HG02571 (cell line): ENCODE results near the gene CCL3.
"Not testable (repeated sequence)": the region's sequence is repeated elsewhere in the genome, so short reads cannot be mapped to it uniquely, and the experiment has no call there.

ENCODE experiments used
- ATAC-seq: cut with Tn5 transposase; IDR thresholded peaks from one replicate; pipeline ENCODE4 v1.9.1; 2021; ENCODE audit warnings: mild to moderate bottlenecking, moderate library complexity; ENCODE audit not compliant: unreplicated experiment

Gene CCL3

DNA sequence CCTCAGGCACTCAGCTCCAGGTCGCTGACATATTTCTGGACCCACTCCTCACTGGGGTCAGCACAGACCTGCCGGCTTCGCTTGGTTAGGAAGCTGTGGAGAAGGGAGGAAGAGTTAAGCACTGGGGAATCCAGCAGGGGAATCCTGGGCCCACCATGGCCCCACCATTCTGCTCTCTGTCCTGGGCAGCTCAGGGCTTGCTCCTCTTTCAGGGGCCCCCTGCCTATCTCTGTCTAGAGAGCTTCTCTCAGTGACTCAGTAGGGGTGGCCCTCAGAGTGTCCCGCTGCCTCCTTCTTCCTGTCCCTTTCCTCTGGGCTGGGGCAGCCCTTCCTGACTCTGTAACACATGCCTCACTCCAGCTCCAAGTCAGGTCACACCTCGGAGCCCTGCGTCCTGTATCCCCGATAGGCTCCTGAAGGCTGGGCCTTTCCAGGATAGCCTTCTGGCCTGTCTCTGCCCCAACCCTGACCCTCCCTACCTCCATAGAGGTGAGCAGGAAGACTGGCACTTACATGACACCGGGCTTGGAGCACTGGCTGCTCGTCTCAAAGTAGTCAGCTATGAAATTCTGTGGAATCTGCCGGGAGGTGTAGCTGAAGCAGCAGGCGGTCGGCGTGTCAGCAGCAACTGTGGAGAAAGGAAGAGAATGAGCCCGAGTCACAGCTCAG, 1.1 kb downstream of the CCL3 start:
- ATAC-seq, result no peak

DNA sequence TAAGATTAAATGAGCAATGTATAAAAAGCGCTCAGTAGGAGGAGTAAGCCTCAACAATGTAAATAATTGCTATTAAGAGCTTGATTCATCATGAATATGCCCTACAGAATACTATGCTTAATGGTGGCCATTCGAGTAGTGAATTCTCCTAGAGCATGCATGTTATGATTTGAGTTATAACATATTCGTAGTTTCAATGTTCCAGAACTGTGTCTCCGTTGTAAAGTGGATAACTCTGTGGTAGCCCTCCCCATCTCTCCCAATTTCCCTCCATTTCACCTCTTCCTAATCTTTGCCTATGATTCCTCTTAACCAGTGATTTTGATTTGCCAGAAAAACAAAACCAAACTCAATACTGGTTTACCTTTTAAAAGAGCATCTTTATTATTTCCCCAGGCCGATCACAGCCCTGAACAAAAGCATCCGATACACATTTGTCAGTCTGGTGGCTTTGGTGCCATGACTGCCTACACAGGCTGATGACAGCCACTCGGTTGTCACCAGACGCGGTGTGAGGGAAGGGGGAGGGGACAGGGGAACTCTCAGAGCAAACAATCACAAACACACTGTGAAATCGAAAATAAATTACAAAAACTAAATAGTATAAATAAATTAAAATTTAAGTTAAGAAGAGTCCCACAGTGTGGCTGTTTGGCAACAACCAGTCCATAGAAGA, 1.9 kb downstream of the CCL3 start:
- not testable (repeated sequence) for ATAC-seq

DNA sequence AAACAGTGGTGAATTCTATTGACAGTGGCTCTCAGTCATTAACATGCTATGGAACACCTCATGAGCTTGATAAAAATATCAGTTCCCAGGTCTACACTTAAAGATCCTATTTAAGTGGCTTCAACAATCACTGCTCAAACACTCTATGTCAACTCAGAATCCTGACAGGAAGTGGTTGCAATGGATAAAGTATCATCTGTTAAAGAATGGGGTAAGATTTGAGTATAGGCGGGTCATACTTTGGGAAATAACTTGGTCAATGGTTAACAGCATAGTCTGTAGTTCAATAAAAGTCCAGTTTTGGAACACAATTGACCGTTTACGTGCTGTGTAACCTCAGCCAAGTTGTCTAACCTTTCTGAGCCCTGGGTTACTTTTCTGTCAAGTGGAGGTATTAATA, 2.5 kb downstream of the CCL3 start:
- not testable (repeated sequence) for ATAC-seq

DNA sequence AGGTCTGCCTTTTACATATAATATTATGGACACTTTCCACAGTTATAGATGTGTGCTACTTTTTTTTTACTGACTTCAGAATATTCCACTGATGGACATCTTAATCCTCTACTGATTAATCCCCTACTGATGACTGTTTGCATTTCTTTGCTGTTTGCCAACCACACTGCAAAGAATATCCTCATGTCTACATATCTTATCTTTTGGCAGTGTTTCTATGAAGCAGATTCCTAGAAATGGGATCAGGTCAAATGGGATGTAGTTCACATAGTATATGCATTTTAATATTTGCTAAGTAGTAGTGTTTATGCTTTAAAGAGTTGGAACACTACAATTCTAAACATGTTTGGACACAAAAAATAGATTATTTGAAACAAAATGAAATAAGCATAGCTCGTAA, 3.2 kb downstream of the CCL3 start:
- ATAC-seq, result no peak

DNA sequence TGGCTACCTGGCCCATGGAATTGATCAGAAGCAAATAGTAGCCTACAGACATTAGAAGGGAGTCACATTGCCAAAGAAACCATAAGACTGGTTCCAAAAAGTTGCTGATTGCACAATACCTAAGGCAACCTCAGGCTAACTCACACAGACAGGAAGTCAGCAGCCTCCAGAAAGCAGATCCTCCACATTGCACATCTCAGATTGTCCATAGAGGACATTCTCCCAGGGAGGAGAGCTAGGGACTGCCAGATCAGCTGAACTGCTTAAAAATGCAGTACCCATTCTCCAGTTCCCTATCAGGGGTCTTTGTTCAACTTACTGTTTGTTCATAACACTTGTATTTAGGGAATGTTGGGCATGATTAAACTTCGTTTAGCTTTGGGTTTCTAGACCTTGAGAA, 4.2 kb downstream of the CCL3 start:
- ATAC-seq, result no peak

DNA sequence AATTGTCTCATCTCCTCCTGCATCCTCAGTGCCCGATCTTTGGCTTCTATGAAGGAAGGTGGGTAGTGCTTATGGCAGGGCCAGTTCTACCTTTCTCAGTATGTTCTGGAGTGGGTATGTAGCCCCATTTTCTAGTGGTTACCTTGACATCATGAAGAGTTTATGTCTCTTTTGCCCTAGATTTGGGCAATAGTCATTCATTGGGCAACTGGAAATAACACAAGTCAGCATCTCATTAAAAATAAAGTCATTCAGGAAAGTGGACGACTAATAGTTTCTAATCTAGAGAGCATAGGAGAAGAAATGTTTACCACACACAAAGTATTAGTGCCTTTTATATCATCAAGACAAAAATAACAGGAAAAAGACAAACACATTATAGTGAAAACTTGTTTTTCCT, 6.3 kb downstream of the CCL3 start:
- ATAC-seq, result not testable (repeated sequence)

DNA sequence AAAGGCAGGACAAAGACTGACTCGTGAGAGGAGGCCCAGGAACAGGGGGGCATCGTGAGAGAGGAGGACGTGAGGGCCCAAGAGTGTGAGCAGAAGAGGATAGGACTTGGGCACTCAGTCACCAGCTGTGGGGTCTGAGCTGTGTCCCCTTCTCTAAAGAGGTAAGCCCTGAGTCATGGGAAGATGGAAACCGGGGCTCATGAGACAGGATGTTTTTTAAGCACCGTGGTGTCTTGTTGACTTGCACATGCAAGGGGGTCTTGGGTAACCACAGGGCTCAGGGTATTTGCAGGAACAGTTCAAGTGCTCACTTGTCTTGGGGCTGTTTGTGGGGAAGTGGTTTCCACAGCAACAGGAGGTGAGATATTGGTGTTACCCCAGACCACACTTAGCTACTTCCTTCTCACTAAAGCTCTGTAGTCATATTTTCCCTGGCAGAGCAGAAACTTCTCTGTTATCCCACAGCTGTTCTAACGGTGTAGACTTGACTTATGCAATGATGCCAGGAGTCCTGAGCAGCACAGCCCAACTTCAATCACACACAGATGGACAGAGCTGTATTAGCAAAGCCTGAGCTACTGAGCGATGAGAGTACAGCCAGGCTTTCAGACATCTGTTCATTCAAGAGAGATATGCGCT, 7.3 kb downstream of the CCL3 start:
- not testable (repeated sequence) for ATAC-seq

DNA sequence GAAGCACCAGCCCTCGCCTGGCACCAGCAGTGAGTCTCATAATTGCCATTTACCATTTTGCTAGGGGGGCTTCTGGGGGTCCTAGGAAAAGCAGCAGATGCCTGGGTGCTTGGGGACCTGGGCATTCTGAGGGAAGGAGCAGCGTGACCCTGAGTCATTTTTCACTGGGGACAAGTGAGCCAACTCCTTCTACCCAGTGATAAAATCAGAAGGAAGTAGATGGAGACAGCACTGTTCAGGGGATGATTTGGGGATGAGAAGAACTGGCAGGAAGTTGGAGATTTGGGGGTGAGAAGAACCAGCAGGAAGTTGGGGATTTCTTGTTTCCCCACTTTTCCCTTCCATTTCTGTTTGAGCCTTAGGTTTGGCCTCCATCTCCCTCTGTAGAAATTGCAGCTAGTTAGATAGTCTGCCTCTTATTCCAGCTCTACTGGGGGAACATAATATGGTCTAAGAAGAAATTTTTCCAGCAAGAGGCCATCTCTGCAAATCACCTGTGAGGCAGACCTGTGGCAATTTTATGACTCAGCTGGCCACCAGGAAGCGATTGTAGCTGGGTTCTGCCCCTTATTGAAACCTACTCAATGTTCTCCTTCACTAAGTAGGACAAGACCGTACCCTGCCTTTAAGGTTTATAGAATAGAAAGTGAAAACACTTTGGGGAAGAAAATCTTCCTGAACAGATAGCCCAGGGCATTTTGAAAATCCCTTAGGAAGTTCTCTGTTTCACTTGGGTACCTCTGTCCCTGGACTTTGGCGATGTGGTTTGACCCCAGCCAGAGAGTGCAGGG, 8.1 kb downstream of the CCL3 start:
- ATAC-seq, result not testable (repeated sequence)

DNA sequence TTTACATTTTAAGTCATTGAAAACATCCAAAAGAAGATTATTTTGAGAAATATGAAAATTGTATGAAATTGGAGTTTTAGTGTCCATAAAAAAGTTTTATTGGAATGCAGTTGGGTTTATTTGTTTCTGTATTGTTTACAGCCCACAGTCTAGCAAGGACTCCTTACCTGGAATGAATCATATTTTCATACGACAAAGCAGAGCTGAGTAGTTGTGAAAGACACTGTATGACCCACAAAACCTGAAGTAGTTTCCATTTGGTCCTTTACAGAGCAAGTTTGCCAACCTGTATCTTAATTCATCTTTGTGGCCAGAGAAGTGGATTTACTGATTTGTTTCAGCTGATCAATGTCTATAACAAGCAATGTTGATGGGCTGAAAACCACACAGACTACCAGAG, 15.6 kb downstream of the CCL3 start:
- ATAC-seq, result no peak

DNA sequence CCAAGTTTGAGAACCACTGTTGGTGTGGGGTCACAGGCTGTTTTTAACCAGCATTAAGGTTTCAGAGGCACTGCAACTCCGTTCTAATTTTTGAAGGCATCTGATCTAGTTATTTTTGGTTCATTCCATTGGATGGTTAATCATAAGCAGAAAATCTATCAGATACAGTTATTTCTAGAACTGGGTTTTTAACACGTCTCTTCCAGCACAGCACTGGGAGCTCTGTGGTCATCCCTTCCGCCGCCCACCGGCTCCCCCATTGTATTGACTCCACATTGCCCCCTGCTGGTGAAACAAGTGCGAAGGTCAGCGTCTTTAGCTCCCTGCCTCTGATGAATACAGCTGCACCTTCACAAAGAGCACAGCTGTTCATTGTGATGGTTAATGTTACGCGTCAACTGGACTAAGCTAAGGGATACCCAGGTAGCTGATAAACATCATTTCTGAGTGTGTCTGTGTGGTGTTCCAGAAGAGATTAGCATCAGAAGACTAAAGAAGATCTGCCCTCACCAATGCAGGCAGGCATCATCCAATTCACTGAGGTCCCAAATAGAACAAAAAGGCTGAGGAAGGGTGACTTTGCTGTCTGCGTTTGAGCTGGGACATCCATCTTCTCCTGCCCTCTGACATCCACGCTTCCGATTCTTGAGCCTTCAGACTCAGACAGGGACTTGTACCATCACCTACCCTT, 17.4 kb downstream of the CCL3 start:
- ATAC-seq, result no peak

DNA sequence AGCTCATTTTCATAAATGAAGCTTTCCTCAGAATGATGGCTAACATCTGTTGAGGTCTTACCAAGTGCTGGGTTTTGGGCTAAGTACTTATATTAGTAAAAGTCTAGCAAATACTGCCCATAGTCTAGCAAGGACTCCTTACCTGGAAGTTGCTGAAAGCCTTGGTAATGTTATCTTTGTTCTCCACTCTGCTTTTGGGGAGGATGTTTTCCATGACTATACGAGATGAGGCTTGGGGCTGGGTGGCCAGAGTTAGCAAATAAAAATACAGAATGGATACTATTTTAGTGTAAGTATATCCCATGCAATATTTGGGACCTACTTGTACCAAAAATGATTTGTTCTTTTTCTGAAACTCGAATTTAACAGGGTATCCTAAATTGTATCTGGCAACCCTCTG, 18.2 kb downstream of the CCL3 start:
- no peak for ATAC-seq

DNA sequence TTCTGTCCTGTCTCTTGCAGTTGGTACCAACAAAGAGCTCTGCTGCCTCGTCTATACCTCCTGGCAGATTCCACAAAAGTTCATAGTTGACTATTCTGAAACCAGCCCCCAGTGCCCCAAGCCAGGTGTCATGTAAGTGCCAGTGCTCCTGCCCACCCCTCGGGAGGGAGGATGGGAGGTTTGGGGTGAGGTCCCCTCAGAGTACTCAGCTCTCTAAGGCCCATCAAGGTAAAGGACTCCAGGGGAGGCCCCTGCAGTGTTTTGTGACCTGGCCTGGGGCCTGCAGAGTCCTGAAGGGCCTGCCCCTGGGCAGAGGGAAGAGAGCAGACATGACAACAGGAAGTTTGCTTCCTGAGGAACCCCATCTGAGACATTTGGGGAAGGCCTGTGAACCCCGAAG, 19.5 kb downstream of the CCL3 start:
- no peak for ATAC-seq

DNA sequence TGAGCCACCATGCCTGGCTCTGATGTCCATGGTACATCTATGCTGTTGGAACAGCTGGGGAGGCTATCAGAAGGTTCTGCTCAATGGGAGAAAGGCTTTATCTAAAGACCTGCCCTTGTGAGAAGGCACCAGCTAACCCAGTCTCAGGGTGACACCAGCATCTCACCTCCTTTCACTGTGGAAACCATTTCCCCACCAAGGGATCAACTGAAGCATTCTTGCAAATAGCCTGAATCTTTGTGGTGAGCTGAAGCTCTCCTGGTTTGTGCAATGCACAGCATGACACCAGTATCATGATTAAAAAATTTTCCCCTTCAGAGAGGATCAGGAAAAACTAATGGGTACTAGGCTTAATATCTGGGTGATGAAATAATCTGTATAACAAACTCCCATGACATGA, 20.8 kb downstream of the CCL3 start:
- ATAC-seq, result no peak

DNA sequence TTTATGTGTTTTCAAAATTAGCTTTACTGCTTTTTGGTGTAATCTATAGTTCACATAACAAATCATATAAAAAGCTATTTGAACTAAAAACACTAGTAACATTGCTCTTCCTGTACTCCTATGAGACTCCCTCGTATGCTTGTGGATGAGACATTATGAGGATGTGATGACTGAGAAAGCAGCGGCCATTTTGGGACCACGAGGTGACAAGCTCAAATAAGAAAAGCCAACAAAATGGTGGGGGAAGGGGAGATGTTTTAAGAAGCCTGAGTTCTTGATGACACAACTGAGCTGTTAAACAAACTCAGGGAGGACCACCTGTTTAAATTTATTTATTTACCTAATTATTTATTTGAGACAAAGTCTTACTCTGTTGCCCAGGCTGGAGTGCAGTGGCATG, 21.4 kb downstream of the CCL3 start:
- no peak for ATAC-seq

DNA sequence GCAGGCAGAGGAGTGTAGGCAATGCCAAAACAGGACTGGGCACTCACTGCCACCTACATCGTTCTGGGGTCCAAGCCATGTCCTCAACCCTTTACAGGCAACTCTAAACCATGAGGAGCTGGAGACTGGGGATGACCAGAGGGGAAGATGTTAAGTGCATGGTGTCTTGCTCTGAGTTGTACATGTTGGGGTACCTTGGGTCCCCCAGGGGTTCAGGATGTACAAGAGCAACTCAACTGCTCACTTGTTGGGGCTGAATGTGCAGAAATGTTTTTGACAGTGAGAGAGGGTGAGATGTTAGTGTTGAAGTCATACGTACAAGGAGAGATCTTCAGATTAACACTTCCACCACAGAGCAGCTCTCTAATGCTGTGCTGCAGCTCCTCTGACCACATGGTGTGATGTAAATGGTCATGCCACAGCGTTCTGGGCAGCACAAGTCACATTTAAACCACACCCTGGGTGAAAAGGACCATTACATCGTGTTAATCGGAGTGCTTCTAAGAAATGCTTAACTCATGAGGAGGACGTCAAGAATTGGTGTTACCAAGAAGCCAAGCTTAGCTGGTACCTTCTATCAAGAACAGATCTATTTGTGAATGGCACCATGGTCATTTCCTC, 23.5 kb downstream of the CCL3 start:
- ATAC-seq, result no peak

DNA sequence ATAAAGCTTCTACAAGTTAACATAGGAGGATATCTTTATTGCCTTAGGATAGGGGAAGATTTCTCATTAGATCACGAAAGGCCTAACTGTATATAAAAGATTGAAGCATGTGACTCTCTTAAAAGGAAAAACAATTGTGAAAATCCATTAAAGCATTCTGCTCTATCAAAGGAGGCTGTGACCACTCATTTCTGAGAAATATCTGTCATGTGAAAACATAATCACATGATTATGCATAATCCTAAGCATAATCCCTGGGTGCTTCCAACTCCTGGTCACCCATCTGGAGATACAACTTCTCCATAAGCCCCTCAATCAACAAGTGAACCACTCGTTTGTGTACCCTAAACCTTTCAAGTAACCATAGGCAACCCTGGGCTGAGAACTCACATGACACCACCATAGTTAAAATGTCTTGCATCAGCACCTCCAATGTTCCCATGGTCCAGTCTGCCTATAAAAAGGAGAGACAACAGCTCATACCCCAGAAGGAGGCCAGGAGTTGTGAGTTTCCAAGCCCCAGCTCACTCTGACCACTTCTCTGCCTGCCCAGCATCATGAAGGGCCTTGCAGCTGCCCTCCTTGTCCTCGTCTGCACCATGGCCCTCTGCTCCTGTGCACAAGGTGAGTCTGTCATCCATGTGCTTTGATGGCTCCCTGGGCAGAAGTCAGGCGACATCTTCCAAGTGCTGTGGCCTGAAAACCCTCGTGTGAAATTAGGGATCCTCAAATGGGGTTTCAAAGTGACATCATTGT, 26.0 kb downstream of the CCL3 start, which contains the start of gene CCL18:
TSS of gene CCL18 (plus strand) at position 487 of the 756 bp plus-strand sequence. CDS start at position 558, 71 bp downstream.
- no peak for ATAC-seq

DNA sequence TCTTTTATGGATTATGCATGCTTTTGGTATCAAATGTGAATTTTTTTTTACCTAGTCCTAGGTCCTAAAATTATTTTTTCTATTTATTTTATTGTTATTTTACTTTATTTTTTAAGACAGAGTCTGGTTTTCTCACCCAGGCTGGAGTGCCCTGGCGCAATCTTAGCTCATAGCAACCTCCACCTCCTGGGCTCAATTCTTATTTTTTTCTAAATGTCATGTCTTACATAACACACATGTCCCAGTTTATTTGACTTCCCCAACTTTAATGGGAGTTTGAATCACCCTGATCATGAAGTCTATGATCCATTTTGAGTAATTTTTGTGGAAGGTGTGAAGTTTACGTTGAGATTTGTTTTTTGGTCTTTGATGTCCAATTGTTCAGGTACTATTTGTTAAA, 29.1 kb downstream of the CCL3 start:
- ATAC-seq, result no peak

DNA sequence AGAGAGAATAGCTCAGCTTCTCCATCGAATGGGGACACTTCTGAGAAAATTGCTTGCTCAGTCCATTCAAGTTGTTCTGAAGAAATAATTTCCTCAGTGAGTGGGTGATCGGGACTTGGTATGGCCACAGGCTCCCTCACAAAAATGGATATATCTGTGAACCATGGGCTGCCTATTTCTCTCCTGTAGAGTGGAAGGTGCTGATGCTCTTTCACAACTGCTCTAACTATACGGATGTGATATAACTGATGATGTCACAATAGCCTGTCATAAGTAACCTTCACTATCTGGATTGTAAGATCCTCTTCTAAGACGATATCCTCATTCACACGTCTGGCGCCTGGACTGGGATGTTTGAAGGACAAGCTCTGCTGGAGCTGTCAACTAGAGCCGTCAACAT, 30.5 kb downstream of the CCL3 start:
- ATAC-seq, result no peak

DNA sequence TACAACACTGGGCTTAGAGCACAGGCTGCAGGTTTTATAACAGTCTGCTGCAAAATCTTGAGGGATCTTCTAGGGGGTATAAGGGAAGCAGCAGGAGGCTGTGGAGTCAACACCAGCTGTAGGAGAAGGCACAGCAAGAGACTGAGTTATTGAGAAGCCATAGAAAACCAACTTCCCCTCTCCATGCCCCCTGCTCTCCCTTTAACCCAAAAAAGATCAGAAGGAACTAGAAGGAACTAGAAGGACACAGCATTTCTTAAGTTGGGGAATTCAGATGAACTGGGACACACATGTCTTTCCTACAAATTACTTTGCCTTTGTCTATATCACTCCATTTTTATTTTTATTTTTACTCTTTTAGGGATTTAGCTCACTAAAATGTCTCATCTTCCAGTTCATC, 32.0 kb downstream of the CCL3 start:
- no peak for ATAC-seq
